Measurements from ENCODE around the gene CFH.

- TF ChIP-seq, protein P1, sequence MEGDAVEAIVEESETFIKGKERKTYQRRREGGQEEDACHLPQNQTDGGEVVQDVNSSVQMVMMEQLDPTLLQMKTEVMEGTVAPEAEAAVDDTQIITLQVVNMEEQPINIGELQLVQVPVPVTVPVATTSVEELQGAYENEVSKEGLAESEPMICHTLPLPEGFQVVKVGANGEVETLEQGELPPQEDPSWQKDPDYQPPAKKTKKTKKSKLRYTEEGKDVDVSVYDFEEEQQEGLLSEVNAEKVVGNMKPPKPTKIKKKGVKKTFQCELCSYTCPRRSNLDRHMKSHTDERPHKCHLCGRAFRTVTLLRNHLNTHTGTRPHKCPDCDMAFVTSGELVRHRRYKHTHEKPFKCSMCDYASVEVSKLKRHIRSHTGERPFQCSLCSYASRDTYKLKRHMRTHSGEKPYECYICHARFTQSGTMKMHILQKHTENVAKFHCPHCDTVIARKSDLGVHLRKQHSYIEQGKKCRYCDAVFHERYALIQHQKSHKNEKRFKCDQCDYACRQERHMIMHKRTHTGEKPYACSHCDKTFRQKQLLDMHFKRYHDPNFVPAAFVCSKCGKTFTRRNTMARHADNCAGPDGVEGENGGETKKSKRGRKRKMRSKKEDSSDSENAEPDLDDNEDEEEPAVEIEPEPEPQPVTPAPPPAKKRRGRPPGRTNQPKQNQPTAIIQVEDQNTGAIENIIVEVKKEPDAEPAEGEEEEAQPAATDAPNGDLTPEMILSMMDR (IDR thresholded peaks at IDR 0.05; ENCODE audit: poor library complexity, severe bottlenecking): no peak
- no peak for TF ChIP-seq SMC3 (conservative IDR thresholded peaks at IDR 0.05; ENCODE audit: poor library complexity)
- no peak for TF ChIP-seq POLR2AphosphoS5 (IDR thresholded peaks at IDR 0.05)
- no peak for TF ChIP-seq EP300 (conservative IDR thresholded peaks at IDR 0.05; ENCODE audit: poor library complexity, severe bottlenecking)
- TF ChIP-seq REST (IDR thresholded peaks at IDR 0.05; ENCODE audit: borderline replicate concordance): no peak
- TF ChIP-seq EZH2 (IDR thresholded peaks at IDR 0.05; ENCODE audit: borderline replicate concordance, insufficient read depth, low read length, poor library complexity, severe bottlenecking): no peak
Observed at GRCh38 chr1:196654271-196654670, 2.4 kb downstream of the CFH start.

Measured in neural cell (in vitro differentiated cells).